GM18508 (cell line): Measurements from ENCODE around the gene MAP2.

Source experiments
- ATAC-seq: cut with Tn5 transposase; IDR thresholded peaks from one replicate; pipeline ENCODE4 v1.9.1; 2021; ENCODE audit warnings: moderate number of reproducible peaks; ENCODE audit not compliant: insufficient read depth, unreplicated experiment

The MAP2 gene

GRCh38 chr2:209690029-209690754 lies 266.3 kb downstream of the MAP2 start:
- ATAC-seq, result no peak

- no peak for ATAC-seq
Measured at GRCh38 chr2:209694748-209695147, 270.9 kb downstream of the MAP2 start.

- ATAC-seq, result peak; percentile 43
Measured at GRCh38 chr2:209696836-209697711, 273.2 kb downstream of the MAP2 start.

DNA sequence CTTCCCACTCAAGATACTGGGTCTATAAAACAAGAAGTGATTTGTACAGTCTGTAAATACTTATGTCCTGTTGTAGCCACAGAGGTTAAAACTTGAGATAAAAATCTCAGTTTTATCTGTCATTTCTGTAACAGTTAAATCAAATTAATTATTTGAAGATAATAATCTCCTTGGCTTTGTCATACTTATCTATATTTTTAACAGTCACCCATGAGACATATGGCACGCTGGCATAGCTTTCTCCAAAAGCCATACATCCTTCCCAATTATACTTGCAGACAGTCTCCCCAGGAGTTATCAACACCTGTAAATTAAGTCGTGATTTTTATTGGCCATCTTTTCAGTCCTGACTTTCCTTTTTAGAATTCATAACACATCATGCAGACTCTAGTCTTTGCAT lies 278.9 kb downstream of the MAP2 start:
- no peak for ATAC-seq

DNA sequence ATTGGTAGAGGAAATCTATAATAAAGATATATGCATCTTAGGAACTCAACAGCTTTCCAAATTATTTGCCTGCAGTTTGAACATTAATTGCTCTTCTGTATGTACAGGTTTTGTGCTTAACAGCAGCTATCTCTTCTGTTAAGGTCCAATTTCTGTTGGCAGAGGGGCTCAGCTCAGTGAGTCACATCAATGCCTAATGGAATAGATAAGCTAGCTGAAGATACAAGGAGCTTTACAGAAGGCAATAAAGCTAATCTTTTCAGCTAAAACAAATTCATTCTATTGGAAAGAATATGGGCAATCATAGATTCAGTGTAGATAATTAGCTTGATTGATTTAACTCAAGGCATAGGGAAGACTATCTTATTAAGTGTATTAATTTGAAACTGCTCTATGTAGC lies 289.4 kb downstream of the MAP2 start:
- no peak for ATAC-seq

DNA sequence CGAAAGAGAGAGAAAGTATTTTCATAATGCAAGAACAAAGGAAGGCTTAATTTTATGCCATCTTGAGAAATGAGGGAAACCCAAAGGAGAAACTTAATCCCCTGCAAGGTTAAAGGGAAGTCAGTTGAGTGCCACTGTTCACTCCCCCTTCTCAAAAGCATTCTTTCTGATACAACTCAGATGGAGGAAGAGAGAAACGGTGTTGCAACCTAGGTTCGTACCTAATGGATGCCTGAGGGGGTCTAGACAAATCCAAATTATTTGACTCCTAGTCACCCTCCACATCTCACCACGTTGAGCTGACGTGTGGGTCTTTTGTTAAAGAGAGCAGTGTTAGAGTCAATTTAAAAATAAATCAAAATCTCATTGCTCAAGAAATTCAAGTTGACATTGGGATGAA lies 295.2 kb downstream of the MAP2 start:
- ATAC-seq, result no peak

DNA sequence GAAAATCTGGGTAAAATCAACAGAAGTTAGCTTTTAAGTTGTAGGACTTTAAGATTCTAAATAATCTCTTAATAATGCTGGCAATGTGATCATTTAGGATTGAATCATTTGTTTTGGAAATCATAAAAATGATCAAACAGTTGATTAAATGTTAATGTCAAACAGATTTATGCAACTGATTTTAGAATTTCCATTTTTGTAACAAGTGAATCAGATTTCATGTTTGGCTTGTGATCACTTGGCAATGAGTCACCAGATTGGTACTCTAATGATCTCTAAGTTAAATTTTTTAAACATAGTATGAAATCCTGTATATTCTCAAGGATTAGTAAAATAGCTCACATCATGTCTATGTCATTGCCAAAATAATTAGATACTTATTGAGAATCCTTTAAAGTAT lies 297.6 kb downstream of the MAP2 start:
- ATAC-seq, result no peak

DNA sequence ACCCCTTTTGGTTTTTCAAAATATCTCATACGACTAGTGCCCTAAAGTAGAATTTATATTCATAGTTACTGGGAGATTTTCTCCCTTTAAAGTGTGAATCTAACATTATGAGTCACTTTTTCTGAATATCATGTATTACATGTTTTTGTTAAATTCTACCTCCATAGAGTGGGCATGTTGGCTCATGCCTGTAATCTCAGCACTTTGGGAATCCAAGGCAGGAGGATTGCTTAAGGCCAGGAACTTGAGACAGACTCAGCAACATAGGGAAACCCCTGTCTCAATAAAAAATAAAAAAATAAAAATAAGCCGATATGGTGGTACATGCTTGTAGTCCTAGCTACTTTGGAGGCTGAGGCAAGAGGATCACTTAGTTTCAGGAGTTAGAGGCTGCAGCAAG lies 302.5 kb downstream of the MAP2 start:
- ATAC-seq, result no peak

GRCh38 chr2:209727077-209727476 lies 303.2 kb downstream of the MAP2 start:
- no peak for ATAC-seq

GRCh38 chr2:209734805-209735204 lies 311.0 kb downstream of the MAP2 start:
- ATAC-seq, result no peak

DNA sequence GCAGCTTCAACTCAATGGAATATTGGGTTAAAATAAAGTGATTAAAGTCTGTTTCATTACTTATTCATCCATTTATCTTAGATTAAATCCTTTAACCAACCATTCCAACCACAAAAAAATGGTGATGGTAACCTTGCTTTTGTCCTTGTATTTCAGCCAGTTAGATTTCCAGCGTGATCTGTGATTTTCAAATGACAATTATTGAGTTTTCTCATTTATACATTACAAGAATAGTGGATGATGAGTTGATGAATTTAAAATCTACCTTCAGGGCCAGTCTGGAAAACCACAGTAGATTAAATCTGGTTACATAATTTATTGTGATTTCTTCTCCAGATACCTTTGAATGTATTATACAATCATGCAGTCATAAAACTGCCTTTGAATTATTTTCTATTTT lies 318.1 kb downstream of the MAP2 start:
- ATAC-seq, result no peak

GRCh38 chr2:209753020-209753419 lies 329.2 kb downstream of the MAP2 start:
- ATAC-seq, result no peak

DNA sequence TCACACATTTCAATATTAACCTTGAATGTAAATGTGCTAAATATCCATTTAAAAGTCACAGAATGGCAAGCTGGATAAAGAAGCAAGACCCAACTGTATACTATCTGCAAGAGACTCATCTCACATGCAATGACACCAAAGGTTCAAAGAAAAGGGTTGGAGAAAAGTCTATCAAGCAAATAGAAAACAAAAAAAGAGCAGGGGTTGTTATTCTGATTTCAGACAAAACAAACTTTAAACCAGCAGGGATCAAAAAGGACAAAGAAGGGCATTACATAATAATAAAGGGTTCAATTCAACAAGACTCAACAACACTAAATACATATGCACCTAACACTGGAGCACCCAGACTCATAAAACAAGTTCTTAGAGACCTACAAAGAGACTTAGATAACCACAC lies 333.3 kb downstream of the MAP2 start:
- ATAC-seq, result no peak

- ATAC-seq, result no peak
Measured at GRCh38 chr2:209761566-209761965, 337.7 kb downstream of the MAP2 start.

GRCh38 chr2:209762563-209762962 lies 338.7 kb downstream of the MAP2 start:
- no peak for ATAC-seq

DNA sequence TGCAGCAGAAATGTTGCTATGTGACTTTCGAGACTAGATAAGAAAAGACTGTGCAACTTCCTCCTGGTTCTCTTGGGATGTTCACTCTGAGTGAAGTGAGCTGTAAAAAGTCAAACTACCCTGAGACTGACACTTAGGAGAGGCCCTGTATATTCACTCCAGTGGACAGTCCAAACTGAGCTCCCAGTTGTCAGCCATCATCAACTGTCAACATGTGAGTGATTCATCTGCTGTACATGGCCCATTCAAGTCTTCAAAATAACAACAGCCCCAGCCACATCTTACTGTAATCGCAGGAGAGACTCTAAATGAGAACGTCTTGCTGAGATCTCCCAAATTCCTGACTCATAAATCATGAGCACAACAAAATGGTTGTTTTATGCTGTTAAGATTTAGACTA lies 339.3 kb downstream of the MAP2 start:
- ATAC-seq, result no peak

DNA sequence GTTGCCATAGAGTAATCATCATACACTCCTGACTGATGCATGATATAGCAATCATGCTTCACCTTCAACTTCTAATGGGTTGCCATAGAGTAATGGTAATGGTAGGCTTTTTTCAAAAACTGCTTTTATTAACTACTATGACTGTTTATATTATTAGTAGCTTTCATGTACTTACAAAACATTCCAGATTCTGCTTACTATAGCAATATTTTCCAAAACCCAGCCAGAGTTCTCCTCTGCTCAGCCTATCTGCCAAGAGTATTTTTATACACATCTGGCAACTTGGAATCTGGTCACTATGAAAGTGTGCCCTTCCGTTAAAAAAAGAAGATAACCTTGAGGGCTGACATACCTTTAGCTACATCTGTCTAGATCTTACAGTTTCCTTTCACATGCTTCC lies 342.8 kb downstream of the MAP2 start:
- ATAC-seq, result no peak

- no peak for ATAC-seq
Measured at GRCh38 chr2:209767316-209767715, 343.5 kb downstream of the MAP2 start.

DNA sequence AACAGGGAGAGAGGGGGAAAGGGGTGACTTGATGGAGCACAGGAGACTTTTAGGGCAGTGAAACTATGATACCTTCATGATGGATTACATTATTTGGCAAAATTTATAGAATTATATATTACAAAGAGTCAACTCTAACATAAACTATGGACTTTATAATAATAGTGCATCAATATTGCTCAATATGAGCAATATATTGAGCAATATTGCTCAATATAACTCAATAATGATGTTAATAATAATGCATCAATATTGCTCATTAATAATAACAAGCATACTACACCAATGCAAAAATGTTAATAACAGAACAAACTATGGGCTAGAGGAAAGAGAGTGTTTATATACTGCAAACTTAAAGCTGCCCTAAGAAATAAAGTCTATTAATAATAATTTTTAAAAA lies 344.7 kb downstream of the MAP2 start:
- no peak for ATAC-seq

GRCh38 chr2:209771474-209772289 lies 347.8 kb downstream of the MAP2 start, which contains the start of gene UNC80:
Gene UNC80, plus strand, starts transcription at chr2:209771832. Its CDS starts 241 bp downstream, at chr2:209772073.
- ATAC-seq, result no peak

DNA sequence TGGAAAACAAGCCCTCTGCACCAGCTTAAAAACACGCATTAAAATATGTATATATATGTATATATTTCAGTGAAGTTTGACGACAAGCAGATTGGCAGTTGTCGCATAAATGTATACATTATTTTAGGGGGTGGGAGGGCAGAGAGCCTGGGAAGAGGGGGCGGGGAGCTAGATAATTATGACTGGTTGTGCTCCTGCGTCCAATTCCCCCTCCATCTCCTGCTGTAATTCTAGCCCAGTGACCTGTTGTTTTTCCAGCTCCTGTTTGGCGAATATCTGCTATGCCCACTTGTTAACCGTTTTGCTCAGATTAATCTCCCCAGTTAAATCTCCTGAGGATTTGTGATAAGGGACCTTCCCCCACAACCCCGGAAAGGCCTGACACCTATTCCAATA lies 348.4 kb downstream of the MAP2 start:
- no peak for ATAC-seq
